ENCODE results near the gene TSC1.

The TSC1 gene

DNA sequence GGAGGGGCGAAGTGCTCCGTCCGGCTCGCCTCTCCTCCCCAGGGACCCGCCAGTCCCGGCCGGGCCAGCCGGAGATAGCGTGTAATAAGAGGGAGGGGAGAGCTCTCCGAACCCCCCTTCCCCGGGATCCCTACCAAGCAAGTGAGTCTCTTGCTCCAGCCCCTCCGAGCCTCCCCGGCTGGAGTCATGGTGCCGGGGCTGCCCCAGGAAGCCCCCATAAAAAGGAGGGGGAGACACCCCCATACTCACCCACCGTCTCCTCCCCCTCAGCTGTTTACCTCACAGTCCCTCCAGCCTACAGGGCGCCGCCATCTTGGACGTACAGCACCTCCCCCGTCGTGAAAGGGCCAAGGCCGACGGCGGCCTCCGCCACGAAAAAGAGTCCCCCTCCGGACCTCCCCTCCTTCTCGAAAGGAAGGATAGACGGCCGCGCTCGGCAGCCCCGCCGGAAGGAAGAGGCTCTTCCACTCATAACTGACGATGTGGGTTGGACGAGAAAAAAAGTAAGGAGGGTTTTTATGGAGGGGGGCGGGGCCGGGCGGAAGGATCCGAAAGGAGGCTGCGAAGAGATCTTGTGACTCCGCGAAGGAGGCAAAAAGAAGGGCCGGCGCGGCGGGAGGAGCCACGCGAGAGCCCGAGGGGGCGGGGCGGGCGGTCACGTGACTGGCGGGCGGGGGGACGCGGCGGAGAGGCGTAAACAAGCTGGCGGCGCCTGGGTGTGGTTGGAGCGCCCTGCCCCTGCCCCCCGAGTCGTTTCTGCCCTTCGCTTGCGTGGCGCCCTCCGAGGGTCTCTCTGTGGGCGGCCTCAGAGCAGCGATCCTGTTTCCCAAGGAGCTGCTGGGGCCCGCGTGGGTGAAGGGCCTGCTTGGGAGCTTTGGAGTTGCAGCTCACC is at the start of gene TSC1:
Gene TSC1, minus strand, starts transcription at position 323 of the 892 bp plus-strand sequence. CDS start 15,744 bp downstream, outside the sequence.
- peak; percentile 97 for DNase-seq

DNA sequence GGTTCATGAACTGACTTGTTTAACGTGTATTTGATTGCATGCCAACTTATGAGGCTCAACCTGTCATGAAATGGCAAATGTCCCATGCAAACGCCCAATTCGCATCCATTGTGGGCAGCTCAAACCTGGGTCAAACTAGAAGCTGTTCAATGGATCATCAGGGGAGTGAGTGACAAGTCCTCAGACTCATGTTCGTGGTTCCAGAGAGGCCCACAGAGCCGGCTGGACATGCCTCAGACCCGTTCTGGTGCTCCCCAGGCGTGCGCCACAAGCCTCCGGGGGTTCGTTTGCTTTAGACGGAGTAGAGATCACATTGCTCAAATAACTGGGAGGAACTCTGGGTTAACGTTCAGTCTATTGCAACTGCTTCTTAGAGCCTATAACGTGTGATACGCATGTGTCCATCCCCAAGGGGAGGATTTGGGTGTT is 49.1 kb upstream of the TSC1 start:
- DNase-seq, result peak; percentile 55

DNA sequence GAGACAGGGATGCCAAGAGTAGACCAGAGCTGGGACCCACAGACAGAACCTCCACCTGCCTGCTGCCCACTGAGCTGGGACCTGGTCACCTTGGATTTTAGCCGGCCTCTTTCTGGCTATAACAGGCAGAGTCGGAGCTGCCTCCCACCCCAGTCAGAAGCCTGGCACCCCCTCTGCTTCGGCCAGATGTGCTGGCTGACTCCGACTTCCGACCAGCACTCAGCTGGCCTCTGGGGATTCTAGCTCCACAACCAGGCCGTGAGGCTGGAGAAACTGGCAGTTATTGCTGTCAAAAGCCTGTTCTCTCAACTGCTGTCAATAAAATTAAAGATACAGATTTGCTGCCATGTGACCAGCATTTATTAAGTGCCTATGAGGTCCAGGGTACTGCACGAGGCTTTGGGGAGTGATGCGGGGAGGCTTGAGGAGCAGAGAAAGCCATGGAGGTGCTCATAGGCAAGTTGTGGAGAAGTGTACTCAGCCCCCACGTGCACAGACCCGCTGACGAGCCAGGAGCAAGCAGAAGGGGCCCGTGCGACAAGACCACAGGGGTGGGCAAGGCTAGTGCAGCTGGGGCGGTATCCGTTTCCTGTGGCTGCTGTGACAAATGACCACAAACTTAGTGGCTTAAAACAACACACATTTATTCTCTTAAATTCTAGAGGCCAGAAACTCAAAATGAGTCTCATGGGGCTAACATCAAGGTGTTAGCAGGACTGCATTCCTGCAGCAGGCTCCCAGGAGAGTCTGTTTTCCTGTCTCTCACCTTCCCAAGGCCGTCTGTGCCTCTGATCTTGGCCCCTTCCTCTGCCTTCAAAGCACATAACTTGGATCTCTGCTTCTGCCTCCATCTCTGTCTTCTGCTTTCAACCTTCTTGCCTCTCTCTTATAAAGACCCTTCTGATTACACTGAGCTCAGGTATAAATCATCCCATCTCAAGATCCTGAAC is 47.2 kb upstream of the TSC1 start:
- peak; percentile 93 for DNase-seq

DNA sequence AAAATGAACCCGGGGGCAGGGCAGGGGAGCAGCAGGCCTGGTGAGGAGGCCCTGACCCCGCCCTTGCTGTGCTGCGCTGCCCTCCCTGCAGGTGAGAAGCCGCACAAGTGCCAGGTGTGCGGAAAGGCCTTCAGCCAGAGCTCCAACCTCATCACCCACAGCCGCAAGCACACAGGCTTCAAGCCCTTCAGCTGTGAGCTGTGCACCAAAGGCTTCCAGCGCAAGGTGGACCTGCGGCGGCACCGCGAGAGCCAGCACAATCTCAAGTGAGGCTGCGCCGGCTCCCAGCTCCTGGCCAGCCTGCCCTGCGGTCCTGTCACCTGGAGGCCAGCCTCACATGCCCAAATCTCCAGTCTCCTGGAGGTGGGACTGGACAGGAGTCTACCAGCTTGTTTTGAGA is 46.4 kb upstream of the TSC1 start:
- no peak for DNase-seq

DNA sequence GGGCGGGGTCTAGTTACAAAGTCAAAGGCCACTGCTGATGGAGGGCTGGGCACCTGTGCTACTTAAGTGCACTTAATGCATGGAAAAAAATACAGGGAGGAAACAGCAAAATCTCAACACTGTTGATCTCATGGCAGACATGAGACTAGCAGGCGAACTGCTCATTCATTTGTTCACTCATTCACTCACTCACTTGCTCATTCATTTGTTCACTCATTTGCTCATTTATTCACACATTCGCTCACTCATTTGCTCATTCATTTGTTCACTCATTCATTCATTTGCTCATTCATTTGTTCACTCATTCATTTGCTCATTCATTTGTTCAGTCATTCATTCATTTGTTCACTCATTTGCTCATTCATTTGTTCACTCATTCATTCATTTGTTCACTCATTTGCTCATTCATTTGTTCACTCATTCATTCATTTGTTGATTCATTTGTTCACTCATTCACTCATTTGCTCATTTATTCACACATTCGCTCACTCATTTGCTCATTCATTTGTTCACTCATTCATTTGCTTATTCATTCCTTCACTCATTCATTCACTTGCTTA is 45.7 kb upstream of the TSC1 start:
- DNase-seq, result peak; percentile 63

DNA sequence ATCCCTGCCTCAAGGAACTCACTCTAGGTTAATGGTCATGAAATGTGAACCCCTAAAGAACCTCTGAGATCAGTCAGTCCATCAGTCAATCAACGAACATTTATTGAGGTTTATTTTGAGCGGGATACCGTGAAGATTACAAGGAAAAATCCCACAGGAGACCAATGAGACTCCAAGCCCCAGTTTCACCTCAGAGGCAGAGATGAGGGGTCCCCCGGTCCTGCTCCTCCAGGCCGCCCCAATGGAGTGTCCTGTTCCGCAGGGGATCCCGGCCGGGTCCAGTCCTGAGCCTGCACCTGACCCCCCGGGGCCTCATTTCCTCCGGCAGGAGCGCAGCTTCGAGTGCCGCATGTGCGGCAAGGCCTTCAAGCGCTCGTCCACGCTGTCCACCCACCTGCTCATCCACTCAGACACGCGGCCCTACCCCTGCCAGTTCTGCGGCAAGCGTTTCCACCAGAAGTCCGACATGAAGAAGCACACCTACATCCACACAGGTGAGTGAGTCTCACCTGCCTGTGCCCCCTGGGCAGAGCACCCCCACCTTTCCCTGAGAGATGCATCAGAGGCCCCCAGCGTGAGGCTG is 45.1 kb upstream of the TSC1 start:
- DNase-seq, result no peak

DNA sequence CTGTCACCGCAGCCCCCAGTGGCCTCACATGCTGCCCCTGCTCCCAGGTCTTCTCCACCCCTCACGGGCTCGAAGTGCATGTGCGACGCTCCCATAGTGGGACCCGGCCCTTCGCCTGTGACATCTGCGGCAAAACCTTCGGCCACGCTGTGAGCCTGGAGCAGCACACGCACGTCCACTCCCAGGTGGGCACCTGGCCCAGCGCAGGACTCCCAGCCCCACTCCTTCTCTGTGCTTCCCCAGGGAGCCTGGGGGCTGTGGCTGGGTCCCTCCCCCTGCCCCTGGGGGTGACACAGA is 44.5 kb upstream of the TSC1 start:
- DNase-seq, result no peak

DNA sequence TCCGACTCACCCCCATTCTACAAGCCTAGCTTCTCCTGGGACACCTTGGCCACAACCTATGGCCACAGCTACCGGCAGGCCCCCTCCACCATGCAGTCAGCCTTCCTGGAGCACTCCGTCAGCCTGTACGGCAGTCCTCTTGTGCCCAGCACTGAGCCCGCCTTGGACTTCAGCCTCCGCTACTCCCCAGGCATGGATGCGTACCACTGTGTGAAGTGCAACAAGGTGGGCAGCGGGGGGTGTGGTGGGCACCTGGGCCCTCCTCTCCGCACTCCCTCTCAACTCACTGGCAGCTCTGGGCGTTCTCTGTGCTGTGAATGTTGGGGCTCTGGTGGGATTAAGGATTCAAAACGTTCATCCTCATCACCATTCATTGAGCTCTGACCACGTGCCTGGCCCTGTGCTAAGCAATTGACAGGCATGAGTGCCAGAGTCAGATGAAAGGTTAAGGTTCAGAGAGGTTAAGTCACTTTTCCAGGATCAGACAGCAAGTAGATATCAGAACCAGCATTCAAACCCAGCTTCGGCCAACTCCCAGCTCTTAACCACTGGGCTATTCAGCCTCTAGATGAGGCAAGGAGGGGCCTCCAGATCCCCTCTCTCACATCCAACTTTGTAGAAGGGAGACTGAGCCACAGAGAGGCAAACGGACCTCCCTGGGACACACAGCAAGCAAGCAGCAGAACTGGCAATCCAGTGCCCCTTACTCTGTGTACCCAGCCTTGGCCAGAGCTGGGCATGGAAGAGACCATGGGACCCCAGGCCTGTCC is 44.0 kb upstream of the TSC1 start:
- no peak for DNase-seq

DNA sequence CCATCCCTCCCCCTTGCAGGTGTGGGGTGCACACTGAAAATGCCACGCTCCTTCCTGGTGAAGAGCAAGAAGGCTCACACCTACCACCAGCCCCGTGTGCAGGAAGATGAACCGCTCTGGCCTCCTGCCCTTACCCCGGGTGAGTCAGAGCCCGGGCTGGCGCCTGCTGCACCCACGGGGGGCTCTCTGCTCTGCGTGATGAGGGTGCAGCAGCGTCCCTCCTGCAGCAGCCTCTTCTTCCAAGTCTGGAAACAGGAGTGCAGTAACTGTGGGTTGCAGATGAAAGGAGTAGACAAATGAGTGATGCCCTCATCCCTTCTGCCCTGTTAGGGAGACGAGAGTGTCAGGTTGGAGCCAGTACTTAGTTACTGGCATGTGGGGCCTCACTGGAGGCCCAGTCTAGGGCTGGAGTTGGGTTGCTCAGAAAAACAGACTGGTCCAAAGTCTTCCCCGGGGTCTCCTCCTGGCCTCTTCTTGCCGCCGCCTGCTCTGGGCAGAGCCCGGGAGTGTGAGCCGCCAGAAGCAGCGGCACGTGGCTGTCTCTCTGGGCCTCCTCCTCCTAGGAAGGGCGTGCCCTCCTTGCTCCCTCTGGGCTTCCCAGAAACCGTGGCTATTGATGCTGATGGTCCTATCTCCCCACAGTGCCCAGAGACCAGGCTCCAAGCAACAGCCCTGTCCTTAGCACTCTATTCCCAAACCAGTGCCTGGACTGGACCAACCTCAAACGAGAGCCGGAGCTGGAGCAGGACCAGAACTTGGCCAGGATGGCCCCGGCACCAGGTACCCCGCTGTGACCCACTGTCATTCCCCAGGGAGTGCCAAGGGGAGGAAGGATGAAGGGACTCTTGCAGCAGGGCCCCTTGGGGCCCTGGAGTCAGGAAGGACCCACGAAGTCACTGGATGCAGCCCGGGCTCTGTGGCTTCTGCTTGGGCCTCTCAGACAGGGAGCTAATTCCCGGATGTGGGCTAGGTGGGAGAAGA is 42.5 kb upstream of the TSC1 start:
- DNase-seq, result peak; percentile 32

DNA sequence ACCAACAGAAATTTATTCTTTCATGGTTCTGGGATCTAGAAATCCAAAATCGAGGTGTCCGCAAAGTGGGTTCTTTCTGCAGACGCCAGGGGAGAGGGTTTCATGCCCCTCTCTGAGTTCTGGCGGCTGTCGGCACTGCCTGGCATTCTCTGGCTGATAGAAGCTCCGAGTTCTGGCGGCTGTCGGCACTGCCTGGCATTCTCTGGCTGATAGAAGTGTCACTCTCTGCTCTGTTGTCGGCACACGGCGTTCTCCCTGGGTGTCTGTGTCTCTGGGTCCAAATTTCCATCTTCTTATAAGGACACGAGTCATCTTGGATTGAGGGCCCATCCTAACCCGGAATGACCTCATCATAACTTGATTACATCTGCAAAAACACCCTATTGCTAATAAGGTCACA is 41.7 kb upstream of the TSC1 start:
- no peak for DNase-seq

DNA sequence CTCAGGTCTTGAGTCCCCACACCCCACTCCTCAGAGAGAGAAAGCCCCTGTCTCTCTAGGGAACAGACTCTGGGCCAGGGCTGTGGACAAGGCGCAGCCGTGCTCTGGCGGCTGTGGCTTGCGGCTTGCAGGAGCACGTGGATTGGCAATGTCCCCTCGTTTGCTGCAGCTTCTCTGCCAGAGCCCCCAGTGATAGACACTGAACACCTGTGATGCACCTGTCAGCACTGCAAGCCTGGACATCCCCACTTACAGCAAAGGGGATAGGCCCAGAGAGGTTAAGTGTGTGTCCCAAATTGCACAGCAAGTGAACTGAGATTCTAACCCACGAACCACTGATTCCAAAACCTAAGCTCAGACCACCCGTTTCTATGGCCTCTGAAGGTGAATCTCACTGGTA is 41.1 kb upstream of the TSC1 start:
- no peak for DNase-seq

DNA sequence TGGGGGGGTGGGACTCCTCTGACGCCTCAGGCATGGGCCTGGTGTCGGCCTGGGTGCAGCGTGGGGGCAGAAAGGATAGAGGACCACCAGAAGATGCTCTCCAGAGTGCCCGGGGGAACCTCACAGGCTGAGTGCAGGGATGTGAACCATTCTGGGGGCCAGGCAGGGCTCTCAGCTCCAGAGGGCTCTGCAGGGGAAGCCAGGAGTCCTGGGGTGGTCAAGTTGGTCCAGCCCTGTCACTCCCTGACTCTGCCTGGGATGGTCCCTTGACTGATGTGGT is 40.6 kb upstream of the TSC1 start:
- no peak for DNase-seq

DNA sequence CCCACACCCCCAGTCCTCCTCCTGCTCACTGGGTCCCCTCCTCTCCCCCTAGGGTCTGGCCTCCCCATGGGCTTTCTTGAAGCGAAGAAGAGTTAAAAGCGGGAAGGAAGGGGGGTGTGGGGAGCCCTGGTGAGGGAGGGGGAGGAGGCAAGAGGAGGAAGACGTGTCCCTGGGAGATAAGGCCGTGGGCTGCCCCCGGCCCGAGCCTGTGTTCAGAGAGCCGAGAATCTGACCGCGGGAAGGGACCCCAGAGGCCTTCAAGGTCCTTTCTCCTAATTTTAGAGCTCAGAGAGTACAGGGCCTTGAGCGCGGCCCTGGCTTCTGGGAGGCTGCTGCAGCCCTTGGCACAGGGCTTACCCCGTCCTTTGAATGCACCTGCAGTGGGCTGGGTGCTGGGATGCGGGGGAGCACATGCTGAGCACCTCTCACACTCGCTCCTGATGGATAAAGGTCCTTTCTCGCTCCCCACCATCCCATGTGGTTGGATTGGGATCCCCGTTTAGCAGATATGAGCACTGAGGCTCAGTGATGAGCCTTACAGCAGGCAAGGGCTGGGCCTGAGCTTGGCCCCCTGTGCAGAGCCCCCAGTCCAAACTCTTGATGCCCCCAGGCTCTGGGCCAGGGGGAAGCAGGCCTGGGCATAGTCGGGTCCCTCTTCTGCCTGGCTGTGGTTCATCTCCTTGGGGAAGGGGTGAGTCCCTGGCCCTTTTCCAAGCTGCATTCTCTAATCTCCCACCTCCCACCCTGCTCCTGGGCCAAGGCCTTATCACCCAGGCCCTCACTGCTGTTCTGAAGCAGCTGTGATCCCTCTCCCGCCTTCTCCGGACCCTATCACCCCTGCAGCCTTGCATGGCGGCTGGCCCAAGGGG is 40.0 kb upstream of the TSC1 start:
- DNase-seq, result peak; percentile 97

DNA sequence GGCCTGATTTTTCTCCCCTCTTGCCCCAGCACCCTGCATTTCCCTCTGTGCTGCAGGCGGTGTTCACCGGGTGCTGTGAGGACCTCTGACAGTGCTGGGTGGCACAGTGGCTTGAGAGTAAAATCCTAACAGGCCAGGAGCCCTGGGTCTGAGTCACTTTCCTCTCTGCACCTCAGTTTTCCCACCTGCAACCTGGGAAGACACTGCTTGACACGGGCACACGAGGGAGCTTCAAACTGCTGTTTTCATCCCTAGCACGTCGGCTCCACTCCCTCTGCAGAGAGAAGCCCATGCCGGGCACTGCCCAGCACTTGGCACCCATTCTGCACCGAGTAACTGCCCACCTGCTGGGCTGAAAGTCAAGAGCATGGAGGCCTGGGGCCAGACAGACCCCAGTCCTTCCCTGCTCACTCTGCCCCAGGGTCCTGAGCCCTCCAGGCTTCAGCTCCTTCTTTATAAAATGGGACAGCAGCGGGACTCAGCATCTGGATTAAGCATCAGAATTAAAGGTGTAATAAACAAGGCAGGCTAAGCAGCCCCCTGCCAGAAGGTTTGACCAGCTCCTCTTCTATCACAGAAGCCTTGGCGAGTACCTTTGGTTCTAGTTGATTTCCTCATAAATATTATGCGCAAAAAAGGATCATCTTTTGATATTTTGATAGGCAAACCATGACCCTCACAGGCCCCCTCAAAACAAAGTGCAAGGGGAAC is 39.2 kb upstream of the TSC1 start:
- DNase-seq, result peak; percentile 36

DNA sequence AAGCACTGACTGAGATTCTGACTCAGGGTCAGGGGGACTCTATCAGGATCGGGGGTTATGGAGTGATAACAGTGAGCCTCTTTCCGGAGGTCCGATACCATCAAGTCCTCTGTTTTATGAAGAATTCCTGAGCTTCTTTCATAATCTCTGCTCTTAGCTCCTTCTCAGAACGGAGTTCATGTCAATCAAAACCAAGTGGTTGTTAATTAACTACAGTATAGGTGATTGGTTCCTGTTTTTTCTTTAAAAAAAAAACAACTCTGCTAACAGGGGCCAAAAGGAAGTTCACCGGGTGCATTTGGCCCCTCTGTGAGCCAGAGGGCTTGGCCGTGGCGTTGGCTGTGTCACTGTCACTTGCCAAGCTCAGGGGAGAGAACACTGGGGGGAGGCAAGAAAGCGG is 38.0 kb upstream of the TSC1 start:
- peak; percentile 74 for DNase-seq

DNA sequence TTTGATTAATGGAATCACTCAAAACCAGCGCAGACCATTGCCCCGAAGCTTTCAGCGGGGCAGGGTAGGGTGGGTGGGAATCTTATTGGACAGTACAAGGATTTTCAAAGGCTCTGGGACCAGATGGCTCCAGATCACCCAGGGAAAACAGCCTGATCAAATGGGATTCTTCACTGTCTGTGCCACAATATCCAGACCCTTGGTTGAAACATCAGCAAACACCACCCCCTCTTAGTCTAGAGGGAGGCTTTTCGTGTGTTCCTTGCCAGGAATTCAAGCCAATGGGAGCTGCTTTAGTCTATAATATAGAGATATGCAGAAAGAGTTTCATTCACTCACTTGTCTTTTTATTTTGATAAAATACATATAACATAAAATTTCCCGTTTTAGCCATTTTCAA is 35.7 kb upstream of the TSC1 start:
- DNase-seq, result peak; percentile 35

DNA sequence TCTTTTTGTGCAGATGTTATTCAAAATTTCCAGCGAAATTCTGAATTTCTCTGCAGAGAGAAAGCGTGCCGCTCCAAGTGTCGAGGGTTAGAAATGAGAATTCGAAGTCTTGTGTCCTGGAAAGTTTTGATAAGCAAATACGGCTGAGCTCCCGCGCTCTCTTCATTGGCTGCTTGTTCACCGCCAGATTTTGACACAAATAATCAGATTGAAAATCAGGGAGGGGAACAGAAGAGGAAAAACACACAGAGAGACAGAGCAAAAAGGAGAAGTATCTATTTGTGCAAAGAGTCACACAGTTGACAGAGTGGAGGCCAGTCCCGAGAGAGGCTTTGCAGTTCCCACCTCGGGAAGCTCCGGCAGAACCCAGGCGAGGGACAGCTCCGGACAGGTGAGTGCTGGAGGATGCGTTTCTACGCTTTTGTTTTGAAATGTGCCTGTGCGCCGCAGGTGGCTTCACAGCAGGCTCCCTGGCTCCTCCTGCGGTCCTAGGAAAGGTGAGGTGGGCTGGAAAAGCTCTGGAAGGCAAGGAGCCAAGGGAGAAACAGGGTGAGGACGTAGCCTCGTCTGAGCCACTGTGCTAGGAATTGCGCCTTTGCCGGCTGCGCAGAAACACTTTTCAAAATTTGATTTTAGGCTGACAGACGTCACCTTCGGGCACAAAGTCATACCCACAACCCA is 34.2 kb upstream of the TSC1 start, which contains the start of gene GFI1B:
Gene GFI1B, plus strand, starts transcription at position 244 of the 681 bp plus-strand sequence. CDS start 7,985 bp downstream, outside the sequence.
- DNase-seq, result peak; percentile 97

DNA sequence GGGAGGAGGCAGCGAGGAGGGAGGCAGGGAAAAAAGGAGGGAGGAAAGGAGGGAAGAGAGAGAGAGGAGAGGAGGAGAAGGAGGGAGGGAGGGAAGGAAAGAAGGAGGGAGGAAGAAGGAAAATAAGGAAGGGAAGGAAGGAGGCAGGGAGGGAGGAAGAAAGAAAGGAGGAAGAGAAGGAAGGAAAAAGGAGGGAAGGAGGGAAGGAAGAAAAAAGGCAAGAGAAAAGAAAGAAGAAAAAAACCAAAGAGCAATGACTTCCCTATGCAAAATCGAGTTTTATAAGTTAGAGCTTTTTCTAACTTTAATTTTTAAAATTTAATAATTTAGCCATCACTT is 33.7 kb upstream of the TSC1 start:
- no peak for DNase-seq

DNA sequence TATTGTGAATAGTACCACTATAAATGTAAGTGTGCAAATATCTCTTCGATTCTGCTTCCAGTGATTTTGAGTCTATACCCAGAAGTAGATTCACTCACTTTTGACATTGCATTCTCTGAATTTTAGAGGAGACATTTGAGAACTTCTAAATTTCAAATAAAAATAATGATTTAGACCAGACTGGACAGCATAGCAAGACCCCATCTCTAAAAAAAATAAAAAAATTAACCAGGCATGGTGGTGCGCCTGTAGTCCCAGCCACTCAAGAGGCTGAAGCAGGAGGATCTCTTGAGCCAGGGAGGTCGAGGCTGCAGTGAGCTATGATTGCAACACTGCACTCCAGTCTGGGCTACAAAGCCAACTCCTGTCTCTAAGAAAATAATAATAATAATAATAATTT is 32.2 kb upstream of the TSC1 start:
- no peak for DNase-seq
